HG03108 (cell line): ENCODE data around the gene GTF3C1.
"Not testable (repeated sequence)": the region's sequence is repeated elsewhere in the genome, so short reads cannot be mapped to it uniquely, and the experiment has no call there.

ENCODE experiments used
- ATAC-seq: cut with Tn5 transposase; IDR thresholded peaks from one replicate; pipeline ENCODE4 v1.9.1; 2021; ENCODE audit warnings: moderate library complexity; ENCODE audit not compliant: unreplicated experiment

GTF3C1 gene

DNA sequence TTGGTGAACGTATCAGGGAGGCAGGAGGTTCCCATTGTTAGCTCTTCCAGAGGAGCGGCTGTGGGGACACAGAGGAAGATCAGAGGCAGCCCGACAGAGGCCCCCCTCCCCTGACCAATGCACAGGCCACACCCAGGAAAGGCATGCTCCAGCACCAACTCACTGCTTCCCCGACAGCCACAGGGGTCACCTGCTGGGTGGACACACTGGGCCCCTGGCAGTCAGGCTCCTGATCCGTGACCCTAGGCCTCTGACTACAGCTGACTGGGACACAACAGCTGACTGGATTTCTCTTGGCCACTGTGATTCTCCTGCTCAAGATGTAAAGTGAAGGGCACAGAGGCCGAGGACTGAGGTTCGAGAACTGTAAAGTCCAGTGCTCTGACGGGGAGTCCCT, 84.2 kb downstream of the GTF3C1 start:
- ATAC-seq: no peak

DNA sequence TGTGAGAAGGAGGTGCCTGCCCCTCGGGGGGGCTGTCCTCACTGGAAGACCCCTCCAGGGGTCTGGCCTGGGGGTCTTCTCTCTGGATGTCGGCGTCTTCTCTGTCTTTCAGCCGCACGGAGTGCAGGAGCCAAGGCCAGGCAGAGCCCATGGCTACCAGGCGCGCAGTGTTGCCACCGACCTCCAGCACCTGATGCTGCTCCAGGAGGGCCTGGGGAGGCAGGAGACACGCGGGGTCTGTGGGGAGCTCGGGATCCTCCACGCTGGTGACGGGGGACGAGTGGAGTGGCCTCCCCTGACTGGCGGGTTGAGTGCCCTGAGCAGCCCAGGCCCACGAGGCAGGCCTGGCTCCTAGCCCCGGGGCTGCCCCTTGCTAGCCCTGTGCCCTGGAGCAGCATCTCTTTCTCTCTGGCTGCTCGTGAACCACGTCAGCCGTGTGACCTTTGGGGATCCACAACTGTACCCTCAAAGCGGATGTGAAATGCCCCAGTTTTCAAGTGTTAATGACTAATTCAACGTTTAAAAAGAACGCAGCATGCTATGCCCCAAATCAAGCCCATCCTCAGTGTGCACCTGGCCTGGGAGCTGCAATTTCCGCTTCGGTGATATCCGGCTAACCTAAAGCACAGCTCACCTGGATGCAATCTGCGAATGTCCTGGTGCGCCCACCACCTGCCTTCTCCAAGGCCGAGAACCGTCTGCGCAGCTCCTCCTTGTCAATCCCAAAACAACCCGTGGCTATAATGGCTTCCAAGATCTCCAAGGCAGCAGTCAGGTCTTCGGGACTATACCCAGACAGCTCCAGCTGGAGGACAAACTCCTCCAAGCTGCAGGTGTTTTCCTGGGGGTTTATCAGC, 84.9 kb downstream of the GTF3C1 start:
- ATAC-seq: no peak

DNA sequence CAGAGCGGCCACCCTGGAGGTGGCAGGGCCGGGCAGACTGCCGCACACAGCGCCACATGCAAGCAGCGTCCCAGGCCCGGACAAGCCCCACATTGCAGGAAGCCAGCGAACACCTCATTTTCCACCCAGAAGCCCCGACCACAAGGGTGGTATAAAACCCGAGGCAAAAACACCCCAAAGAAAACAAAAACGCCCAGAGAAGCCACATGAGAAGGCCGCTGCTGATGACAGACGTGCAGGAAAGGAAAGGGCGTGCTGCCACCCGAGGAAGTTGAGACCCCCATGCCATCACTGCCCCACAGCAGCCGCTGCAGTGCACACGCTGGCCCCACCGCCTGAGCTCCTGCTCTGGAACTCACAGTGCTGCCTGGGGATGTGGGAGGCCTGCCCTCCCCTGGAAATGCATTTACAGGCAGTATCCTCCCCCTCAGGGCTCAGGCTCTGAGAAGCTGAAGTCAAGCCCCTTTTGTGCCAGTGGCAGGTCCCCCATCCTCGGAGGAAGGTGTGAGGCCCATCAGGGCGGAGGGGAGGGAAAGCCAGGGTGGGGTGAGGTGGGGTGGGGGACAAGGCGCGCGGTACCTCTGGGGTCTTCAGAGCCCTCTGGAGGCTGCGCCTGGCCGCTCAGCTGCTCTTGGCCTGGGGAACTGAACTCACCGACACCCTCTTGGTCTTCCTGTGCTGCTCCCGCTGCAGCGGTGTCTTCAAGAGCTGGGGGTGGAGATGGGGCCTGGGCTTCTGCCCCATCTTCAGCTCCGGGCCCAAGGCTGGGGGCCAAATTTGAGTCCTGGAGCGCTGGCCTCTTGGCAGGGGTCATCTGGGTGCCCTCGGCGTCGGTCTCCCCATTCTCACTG, 85.7 kb downstream of the GTF3C1 start:
- ATAC-seq: no peak

DNA sequence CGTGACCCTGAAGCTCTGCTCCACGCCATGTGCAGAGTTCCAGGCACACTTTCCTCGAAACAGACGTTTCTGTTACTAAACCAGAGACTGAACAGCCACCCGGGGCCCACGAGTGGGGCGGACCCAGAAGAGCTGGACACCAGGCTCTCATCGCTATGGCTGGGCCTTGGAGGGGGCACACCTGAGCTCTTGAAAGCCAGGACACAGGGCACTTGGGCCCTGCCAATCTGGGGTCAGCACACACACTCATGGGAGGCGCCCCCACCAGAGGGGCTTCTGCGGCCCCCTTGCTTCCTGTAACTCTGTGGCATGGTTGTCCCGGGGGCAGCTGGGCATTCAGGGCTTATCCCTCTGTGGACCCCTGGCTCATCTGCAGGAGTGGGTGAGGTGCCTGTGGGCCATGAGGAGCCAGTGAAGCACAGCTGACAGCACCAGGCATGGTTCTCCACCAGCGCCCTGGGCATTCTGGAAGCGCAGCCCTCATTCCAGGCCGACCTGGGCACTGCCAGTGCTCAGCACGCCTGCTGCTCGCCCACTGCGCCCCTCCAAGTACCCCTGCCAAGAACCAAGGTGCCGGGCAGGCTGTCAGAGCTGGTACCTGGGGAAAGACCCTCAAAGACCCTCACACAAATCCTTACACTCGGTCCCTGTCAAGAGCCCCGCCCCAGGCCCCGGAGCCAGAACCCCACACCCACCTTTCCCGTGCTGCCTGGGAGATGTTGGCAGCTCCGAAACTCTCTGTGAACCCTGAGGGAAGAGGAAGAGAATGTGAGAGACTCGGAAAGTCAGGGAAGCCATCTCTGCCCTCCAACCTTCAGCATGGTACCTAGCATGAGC, 86.6 kb downstream of the GTF3C1 start:
- ATAC-seq: no peak

DNA sequence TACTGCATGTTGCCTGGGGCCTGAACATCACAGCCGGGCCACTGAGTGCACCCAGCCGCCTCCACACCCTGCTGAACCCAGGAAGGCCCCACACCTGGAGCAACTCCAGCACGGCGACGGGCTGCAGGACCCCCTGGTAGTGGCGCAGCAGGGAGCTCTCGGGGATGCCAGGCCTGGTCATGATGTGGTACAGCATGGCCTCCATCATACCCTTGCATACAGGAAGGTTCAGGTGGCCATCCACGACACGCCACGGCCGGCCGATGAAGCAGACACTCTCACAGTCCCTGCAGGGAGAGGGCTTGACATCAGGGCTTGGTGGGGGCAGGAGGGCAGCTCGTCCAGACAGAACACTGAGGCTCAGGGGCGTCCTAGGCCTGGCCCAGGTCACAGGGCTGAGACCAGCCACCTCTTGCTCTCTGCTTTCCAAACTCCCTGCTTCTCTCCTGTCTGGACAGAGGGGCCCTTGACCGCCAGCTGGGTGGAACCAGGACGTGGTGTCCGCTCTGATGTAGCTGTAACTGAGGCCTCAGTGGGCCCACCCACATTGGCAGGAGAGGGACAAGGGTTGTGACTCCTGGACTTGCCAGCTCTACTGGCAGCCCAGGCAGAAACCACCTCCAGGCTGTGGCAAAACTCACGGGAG, 87.4 kb downstream of the GTF3C1 start:
- no peak for ATAC-seq

DNA sequence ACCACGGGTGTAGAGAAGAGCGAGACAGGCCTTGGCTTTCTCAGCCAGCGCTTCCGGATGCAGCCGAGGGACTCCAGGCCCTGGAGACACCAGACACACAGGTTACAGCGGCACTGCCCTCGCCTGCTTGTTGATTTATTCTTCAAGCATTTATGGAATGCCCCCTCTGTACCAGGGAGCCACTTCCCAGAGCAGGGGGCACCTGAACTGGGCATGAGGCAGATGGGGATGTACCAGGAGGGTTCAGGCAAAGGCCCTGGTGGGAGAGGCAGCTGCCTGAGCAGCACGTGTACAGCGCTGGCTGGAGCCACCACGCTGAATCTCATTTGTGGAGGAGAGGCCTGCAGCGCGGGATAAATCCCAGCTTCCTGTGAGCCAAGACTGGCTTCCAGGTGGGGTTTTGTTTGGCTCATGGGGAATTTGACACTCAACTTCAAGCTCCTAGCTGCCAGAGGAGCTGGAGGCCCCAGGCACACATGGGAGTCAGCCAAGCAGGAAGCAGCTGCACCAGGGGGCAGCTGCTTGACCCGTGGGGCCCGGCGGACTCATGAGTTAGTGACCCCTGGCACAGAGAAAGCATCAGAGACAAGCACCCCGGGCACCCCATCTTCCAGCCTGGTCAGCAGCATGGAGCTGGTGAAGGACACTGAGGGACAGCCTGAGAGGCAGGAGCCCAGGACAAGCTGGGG, 88.1 kb downstream of the GTF3C1 start:
- no peak for ATAC-seq

DNA sequence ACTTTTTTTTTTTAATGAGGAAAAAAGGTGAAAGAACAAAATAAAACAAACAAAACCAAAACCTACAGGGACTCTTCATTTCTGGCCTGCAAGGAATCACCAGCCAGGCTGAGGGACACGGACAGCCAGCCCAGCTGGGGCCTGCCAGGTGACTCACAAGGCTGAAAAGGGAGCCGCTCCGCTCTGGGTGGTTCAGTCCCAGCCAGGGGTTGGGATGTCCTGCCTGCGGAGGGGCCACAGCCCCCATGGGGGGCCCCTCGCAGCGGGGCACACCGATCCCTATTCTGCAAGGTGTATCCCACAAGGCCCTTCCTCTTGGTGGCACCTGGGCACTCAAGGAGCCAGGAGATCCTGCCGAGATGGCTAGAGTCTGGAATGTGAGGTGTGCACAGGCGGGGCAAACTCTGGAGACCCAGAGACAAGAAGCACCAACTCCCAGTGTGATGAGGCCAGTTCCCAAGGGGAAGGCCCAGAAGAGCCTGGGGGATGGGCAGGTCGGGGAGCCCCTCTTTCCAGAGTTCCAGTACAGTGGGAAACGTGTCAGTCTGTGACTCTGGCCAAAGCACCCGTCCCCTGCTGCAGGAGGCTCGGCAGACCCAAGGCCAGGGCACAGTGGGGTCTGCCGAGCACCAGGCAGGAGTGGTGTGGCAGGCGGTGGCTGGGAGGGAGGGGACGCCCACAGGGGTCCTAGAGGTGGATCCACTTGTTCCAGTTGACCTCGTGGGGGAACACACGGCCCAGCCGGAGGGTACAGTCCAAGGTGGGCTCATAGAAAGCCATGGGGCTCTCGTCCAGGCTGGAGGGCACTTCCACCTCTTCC, 88.8 kb downstream of the GTF3C1 start:
- ATAC-seq: no peak

DNA sequence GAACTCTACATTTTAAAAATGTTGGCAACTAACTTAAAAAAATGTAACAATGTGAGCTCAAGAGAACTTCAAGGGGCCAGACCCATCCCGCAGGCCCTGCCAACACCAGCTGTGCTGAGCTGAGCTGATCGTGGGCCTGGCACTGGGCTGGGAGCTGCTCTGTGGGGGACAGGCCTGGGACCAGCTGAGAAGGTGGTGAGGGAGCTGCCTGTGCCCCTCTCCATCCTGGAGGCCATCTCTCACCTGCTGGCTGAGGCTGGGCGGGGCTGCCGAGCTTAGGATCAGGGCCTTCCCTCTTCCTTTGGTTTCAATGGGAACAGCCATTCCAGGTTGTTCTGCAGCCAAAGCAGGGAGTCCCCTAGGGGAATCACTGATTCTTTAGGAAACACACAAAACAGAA, 89.5 kb downstream of the GTF3C1 start:
- ATAC-seq: no peak

DNA sequence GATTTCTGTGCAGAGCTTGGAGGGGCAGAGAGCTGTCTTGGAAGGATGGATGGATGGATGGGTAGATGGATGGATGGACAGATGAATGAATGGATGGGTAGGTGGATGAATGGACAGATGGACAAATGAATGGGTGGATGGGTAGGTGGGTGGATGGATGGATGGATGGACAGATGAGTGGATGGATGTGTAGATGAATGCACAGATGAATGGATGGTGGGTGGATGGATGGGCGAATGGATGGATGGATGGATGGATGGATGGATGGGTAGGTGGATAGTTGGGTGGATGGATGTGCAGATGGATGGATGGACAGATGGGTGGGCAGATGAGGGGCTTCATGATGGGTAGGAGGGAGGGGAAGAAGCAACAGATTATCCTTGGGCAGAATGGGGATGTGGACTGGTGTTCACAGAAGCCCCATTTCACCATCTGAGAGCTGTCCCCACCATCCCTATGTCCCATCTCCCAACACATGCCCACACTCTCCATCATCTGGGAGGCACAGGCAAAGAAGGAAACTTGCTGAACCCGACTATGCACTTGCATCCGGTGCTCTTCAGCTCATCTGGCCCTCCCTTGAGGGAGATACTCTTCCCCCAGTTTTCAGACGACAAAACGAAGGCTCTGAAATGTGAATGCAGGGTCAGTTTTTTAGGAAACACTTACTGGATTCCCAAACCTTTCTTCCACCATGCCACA, 90.6 kb downstream of the GTF3C1 start:
- no peak for ATAC-seq

DNA sequence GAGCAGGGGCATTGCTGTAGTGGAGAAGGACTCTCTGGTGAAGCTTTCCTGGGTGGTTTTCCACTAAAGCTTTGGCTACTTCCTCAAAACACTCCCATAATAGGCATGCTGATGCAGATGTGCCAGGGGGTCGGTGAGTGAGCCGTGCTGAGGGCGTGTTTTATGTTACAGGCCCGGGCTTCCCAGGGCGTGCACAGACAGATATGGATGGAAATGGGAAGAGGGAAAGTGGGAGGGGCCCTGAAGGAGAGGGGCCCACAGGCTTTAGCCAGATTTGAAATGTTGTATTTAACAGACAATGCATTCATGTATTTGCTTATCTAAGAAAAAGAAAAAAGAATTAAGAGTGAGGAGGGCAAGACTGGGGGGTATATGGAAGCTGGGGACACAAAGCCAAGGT, 91.5 kb downstream of the GTF3C1 start:
- ATAC-seq: no peak

DNA sequence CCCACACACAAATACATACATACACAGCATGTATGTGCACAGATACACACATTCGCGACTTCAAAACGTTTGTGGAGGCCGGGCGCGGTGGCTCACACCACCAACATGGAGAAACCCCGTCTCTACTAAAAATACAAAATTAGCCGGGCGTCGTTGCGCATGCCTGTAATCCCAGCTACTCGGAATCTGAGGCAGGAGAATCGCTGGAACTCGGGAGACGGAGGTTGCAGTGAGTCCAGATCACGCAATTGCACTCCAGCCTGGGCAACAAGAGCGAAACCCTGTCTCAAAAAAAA, 92.2 kb downstream of the GTF3C1 start:
- ATAC-seq: not testable (repeated sequence)

DNA sequence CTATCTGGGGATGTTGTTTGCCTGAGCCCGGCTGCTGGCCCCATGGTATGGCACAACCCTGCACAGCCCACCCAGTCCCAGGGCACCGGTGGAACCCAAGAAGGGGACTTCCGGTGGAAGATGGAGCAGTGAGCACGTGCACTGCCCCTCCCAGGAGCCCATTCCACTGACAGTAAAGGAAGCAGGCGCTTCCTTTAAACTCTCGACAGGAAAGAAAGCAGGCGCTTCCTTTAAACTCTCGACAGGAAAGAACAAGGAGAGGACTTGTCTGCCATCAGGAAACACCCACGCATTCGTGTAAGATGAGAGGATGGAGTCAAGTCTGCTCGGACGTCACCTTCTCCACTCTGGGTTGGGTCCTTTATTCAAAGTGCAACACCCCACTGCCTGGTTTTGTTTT, 94.0 kb downstream of the GTF3C1 start:
- no peak for ATAC-seq

DNA sequence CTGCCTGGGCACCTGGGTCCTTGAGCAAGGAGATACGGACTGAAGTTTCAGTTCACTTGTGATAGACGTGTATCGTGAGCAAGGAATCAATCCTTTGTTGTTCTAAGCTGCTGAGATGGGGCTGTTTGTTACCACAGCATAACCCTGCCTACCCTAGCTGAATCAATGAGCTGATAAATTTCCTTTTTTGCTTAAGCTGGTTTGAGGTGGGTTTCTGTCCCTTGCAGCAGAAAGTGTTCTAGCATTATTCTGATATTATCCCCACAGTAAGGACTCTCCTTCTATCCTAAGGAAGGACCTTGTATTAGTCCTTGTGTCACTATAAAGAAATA, 96.3 kb downstream of the GTF3C1 start:
- ATAC-seq: no peak

DNA sequence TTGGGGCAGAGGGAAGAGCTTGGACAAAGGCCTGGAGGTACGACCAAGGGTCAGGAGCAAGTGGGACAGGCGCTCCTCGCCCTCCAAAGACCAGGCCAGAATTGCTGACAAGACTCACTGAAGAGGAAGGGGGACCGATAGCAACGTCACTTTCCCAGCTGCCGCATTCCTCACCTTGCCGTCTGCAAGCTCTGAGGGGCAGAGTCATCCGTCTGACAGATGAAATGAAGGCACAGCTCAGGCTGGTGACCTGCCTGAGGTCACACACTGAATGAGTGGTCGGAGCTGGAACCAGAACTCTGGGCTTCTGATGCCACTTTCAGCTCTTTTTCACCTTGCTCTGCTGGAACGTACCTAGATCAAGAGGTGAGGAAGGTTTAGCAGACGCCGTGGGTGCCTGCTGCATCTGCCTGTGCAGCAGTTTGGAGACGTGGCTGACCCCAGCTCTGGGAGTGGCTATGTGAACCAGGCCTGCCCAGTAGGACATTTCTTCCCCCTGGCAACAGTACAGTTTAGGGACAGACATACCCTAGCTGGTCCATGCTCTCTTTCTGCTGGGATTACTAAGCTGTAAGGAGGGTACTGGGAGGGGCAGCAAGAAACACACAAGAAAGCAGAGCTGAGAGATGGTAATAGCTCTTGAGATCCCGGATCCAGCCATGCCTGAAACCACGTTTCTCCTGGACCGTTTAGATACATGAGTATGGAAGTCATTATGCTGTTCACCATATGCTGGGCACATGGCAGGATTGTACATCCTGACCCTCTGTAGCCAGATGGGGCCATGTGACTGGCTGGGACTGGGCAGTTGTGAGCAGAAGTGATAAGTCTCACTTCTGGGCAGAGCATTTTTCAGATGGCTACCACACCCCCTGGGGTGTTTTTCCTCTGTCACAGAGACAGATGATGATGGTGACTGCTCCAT, 96.9 kb downstream of the GTF3C1 start:
- ATAC-seq: no peak

DNA sequence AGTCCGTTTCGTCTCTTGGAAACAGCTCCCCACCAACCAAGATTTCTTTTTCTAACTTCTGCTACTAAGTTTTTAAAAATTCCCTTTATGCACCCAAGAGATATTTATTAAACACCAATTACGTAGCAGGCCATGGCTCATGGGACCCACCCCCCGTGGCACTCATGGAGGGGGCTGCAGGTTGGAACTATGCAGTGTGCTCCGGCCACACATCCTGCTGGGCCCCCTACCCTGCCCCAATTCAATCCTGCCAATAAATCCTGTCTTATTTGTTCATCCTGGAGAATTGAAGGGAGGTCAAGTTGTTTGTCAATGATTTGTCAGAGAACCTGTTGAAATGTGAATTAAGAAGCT, 99.5 kb downstream of the GTF3C1 start:
- peak; percentile 16 for ATAC-seq

DNA sequence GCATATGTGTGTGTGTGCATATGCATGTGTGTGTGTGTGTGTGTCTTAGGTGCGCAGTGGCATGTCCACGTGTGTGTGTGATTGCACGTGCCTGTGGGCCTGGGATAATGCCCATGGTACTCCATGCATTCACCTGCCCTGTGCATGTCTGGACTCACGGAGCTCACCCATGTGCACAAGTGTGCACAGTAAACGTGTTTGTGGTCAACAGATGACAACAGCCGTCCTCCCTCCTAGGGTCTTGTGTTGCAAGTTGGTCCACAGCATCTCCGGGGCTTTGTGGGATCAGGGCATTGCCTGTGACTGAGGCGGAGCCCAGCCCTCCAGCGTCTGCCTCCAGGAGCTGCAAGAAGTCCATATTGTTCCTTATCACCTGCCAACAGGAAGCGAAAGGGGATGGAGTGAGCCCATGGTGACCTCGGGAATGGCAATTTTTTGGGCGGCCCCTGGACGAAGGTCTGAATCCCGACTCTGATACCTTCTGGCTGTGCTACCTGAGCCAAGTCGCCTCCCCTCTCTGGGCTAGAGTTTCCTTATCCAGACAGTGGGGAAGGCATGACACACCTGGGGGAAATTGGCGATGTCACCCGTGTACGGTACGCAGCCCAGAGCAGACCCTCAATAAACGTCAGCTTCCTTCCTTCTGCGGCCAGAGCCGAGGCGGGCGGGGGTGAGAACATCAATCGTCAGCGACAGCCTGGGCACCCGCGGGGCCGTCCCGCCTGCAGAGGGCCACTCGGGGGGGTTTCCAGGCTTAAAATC, 100.1 kb downstream of the GTF3C1 start:
- peak; percentile 52 for ATAC-seq
